ENCODE data around the gene FAM193B. TPM values are rescaled to one million over a fixed set of nuclear protein-coding genes. Genes with fewer than 3 reads are reported as not detected.
A peak's percentile ranks its signal among the peaks of the same experiment; 100 is the strongest.

FAM193B gene
- total and polyA plus RNA-seq, 9 of the 15 experiments (the other 6 are each of a cell fraction or from before 2014, with no cell fraction given): 4.4 to 76.4 (median 37.3) TPM

DNA sequence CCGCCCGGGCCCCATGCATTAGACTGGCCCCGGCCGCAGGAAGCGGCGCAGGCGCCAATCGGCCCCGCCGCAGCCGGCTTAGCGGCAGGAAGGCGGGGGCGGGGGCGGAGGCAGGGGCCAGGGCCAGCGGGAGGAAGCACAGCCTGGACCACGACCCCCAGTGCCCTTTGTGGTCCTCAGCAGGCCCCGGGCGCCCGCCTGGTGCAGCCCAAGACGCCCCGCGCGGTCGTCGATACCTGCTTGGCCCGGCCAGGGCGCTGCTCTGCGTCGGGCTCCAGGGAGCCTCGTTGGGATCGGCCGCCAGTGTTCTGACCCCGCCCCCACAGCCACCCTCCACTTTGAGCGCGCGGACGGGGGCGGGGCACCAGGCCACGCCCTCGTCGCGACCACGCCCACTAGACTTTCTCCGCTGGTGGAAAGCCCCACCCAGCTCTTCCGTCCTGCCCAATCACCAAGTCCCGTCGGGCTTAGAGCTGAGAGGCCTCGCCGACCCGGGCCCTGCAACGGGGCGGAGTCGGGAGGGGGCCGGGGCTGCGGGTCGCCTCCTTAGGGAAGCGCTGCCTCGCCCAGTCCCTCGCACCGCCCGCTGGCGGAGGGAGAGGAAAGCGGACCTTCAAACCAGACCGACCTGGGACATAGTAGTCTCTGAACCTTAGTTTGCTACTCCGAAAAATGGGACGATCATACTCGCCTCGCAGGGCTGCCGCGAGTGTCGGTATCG lies 56.9 kb downstream of the FAM193B start, which contains the start of gene PDLIM7 (continued):
- TF ChIP-seq MBD2 (IDR thresholded peaks at IDR 0.05; ENCODE audit: borderline replicate concordance, low read depth): peak; percentile 78
- TF ChIP-seq PTTG1 (tag; IDR thresholded peaks at IDR 0.05; ENCODE audit: low read depth): no peak
- TF ChIP-seq, protein P1, sequence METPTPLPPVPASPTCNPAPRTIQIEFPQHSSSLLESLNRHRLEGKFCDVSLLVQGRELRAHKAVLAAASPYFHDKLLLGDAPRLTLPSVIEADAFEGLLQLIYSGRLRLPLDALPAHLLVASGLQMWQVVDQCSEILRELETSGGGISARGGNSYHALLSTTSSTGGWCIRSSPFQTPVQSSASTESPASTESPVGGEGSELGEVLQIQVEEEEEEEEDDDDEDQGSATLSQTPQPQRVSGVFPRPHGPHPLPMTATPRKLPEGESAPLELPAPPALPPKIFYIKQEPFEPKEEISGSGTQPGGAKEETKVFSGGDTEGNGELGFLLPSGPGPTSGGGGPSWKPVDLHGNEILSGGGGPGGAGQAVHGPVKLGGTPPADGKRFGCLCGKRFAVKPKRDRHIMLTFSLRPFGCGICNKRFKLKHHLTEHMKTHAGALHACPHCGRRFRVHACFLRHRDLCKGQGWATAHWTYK (CRISPR knock-in tag; IDR thresholded peaks at IDR 0.05): no peak
- no peak for TF ChIP-seq SRSF7 (optimal IDR thresholded peaks at IDR 0.05; ENCODE audit: low read depth, low read length)
- TF ChIP-seq, protein P2, sequence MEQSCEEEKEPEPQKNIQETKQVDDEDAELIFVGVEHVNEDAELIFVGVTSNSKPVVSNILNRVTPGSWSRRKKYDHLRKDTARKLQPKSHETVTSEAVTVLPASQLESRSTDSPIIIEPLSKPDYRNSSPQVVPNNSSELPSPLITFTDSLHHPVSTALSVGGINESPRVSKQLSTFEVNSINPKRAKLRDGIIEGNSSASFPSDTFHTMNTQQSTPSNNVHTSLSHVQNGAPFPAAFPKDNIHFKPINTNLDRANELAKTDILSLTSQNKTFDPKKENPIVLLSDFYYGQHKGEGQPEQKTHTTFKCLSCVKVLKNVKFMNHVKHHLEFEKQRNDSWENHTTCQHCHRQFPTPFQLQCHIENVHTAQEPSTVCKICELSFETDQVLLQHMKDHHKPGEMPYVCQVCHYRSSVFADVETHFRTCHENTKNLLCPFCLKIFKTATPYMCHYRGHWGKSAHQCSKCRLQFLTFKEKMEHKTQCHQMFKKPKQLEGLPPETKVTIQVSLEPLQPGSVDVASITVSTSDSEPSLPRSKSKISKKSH (CRISPR knock-in tag; IDR thresholded peaks at IDR 0.05): no peak
- TF ChIP-seq PHB2 (IDR thresholded peaks at IDR 0.05; ENCODE audit: low read depth): no peak
- TF ChIP-seq PPARD (CRISPR knock-in tag; IDR thresholded peaks at IDR 0.05): no peak
- peak; percentile 69; the same call in 1 of the 2 replicates for TF ChIP-seq GABPB1 (CRISPR knock-in tag; IDR thresholded peaks at IDR 0.05)
- TF ChIP-seq SP1 (CRISPR knock-in tag; IDR thresholded peaks at IDR 0.05): peak; percentile 97
- TF ChIP-seq XRCC3 (IDR thresholded peaks at IDR 0.05): no peak
- TF ChIP-seq YY1 (IDR thresholded peaks at IDR 0.05; ENCODE audit: borderline replicate concordance in 1 of 3, control insufficient read depth in 1 of 3, extremely low read depth in 1 of 3, insufficient read depth in 3 of 3, insufficient read length in 1 of 3, insufficient replicate concordance in 2 of 3, low read depth in 1 of 3, low read length in 2 of 3): peak in 2 of 3 experiments; percentile 13 to 66
- no peak for TF ChIP-seq RBM17 (IDR thresholded peaks at IDR 0.05; ENCODE audit: borderline replicate concordance, low read depth, low read length)
- TF ChIP-seq, protein P3, sequence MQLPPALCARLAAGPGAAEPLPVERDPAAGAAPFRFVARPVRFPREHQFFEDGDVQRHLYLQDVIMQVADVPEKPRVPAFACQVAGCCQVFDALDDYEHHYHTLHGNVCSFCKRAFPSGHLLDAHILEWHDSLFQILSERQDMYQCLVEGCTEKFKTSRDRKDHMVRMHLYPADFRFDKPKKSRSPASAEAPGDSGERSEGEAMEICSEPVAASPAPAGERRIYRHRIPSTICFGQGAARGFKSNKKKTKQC (CRISPR knock-in tag; IDR thresholded peaks at IDR 0.05): no peak
- TF ChIP-seq HEY1 (CRISPR knock-in tag; IDR thresholded peaks at IDR 0.05; ENCODE audit: borderline replicate concordance): no peak
- TF ChIP-seq ZKSCAN1 (IDR thresholded peaks at IDR 0.05; ENCODE audit: low read depth, low read length): peak; percentile 65; the same call in 1 of the 2 replicates
- TF ChIP-seq CREB1 (IDR thresholded peaks at IDR 0.05): peak; percentile 33
- TF ChIP-seq CREB1 (CRISPR knock-in tag; IDR thresholded peaks at IDR 0.05): peak; percentile 43; the same call in 1 of the 2 replicates
- TF ChIP-seq ZNF561 (CRISPR knock-in tag; conservative IDR thresholded peaks at IDR 0.05): no peak
- peak; percentile 74 for TF ChIP-seq ATF7 (IDR thresholded peaks at IDR 0.05)
- TF ChIP-seq POLR2A (conservative IDR thresholded peaks at IDR 0.05): peak; percentile 97
- no peak for TF ChIP-seq SREBF2 (CRISPR knock-in tag; IDR thresholded peaks at IDR 0.05)
- TF ChIP-seq, protein P4, sequence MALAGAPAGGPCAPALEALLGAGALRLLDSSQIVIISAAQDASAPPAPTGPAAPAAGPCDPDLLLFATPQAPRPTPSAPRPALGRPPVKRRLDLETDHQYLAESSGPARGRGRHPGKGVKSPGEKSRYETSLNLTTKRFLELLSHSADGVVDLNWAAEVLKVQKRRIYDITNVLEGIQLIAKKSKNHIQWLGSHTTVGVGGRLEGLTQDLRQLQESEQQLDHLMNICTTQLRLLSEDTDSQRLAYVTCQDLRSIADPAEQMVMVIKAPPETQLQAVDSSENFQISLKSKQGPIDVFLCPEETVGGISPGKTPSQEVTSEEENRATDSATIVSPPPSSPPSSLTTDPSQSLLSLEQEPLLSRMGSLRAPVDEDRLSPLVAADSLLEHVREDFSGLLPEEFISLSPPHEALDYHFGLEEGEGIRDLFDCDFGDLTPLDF (CRISPR knock-in tag; IDR thresholded peaks at IDR 0.05): no peak
- TF ChIP-seq MECOM (CRISPR knock-in tag; IDR thresholded peaks at IDR 0.05): no peak
- TF ChIP-seq ZNF197 (CRISPR knock-in tag; IDR thresholded peaks at IDR 0.05; ENCODE audit: low read depth): no peak
- TF ChIP-seq MYC (IDR thresholded peaks at IDR 0.05; ENCODE audit: low read depth, low read length): peak; percentile 35; the same call in 1 of the 2 replicates
- no peak for TF ChIP-seq MYC (CRISPR knock-in tag; IDR thresholded peaks at IDR 0.05; ENCODE audit: borderline replicate concordance, low read depth)

All from K562 (cell line).